PC-3 (cell line): ENCODE measurements around the gene MRFAP1L1. TPM values are rescaled to one million over a fixed set of nuclear protein-coding genes. Genes with fewer than 3 reads are reported as not detected.

ENCODE experiments used
- ATAC-seq: fragments of 200-7000 bp; cut with Tn5 transposase; 2 replicates; pipeline ENCODE4 v1.9.1; 2020; ENCODE audit warnings: mild to moderate bottlenecking, moderate library complexity
- BruUV-seq: library from RNA; stranded (reverse); fragments of 400-500 nt; replicated peaks from 2 replicates; lab custom pipeline; 2021; lab: Mats Ljungman, UMichigan
- CTCF ChIA-PET: fragments of 300-600 bp; sonication (Branson Sonifier 250); formaldehyde crosslinking; loops from one replicate; lab custom pipeline; 2022; ENCODE audit warnings: antibody characterized with exemption; lab: Charles Lee
- POLR2A ChIA-PET: fragments of 300-600 bp; sonication (Branson Sonifier 250); formaldehyde crosslinking; loops from one replicate; lab custom pipeline; 2022; ENCODE audit warnings: antibody characterized with exemption; ENCODE audit not compliant: unreplicated experiment; lab: Charles Lee
- DNase-seq: peaks from one replicate; pipeline ENCODE4 v3.0.0-alpha.2; 2015
- H2AFZ ChIP-seq: fragments of 300-600 bp; sonication (generic); 2 replicates; pipeline ENCODE4 v1.6.0; 2016; ENCODE audit warnings: antibody characterized with exemption, low read length
- H3F3A ChIP-seq: fragments of 300-600 bp; sonication (generic); one replicate; pipeline ENCODE4 v1.6.0; 2017; ENCODE audit warnings: antibody characterized with exemption, low read length, control low read depth, mild to moderate bottlenecking; ENCODE audit not compliant: unreplicated experiment
- H3K27ac ChIP-seq: fragments of 300-600 bp; sonication (generic); 2 replicates; pipeline ENCODE4 v1.5.1; 2016; ENCODE audit warnings: mild to moderate bottlenecking, low read length
- H3K27me3 ChIP-seq: fragments of 300-600 bp; sonication (generic); 2 replicates; pipeline ENCODE4 v1.6.1; 2016; ENCODE audit warnings: low read length, mixed read lengths
- H3K36me3 ChIP-seq: fragments of 300-600 bp; sonication (generic); 2 replicates; pipeline ENCODE4 v1.6.1; 2016; ENCODE audit warnings: low read depth, mixed run types, low read length, mixed read lengths
- H3K4me1 ChIP-seq: fragments of 300-600 bp; sonication (generic); 2 replicates; pipeline ENCODE4 v1.5.1; 2016; ENCODE audit warnings: low read length; ENCODE audit not compliant: insufficient read depth
- H3K4me2 ChIP-seq: fragments of 300-600 bp; sonication (generic); 2 replicates; pipeline ENCODE4 v1.6.0; 2016; ENCODE audit warnings: low read length
- H3K4me3 ChIP-seq: fragments of 300-600 bp; sonication (generic); 2 replicates; pipeline ENCODE4 v1.5.1; 2016; ENCODE audit warnings: mild to moderate bottlenecking, low read length, mixed read lengths
- H3K79me2 ChIP-seq: fragments of 300-600 bp; sonication (generic); 2 replicates; pipeline ENCODE4 v1.6.1; 2017; ENCODE audit warnings: low read length, mixed read lengths
- H3K9ac ChIP-seq: fragments of 300-600 bp; sonication (generic); 2 replicates; pipeline ENCODE4 v1.6.0; 2016; ENCODE audit warnings: mild to moderate bottlenecking, low read length
- H3K9me2 ChIP-seq: fragments of 300-600 bp; sonication (generic); replicated peaks from 2 replicates; pipeline ENCODE4 v1.6.1; 2016; ENCODE audit warnings: mixed run types, low read length, mixed read lengths
- H3K9me3 ChIP-seq: fragments of 300-600 bp; sonication (generic); 2 replicates; pipeline ENCODE4 v1.6.1; 2016; ENCODE audit warnings: low read length, mixed read lengths
- H4K20me1 ChIP-seq: fragments of 300-600 bp; sonication (generic); 2 replicates; pipeline ENCODE4 v1.6.1; 2016; ENCODE audit warnings: low read length, mixed read lengths
- CTCF ChIP-seq: fragments of 300-600 bp; sonication (generic); conservative IDR thresholded peaks from 2 replicates; pipeline ENCODE4 v1.5.1; 2017; ENCODE audit warnings: antibody characterized with exemption, low read depth, mild to moderate bottlenecking, low read length
- EZH2 ChIP-seq: fragments of 300-600 bp; sonication (generic); IDR thresholded peaks from one replicate; pipeline ENCODE4 v1.6.1; 2017; ENCODE audit warnings: antibody characterized with exemption, mild to moderate bottlenecking, low read length; ENCODE audit not compliant: unreplicated experiment
- EZH2phosphoT487 ChIP-seq: fragments of 300-600 bp; sonication (generic); IDR thresholded peaks from 2 replicates; pipeline ENCODE4 v1.6.1; 2018; ENCODE audit warnings: mild to moderate bottlenecking, antibody characterized with exemption, low read length, borderline replicate concordance
- intact Hi-C: fragments of 100-400 bp; cut with micrococcal nuclease; formaldehyde crosslinking; loops from 2 replicates; pipeline ENCODE4 v1.9.0; 2023
- total RNA-seq: library from RNA; depleted of rRNA; stranded (reverse); fragments of >200 nt; gene quantifications from 2 replicates; pipeline ENCODE4 v1.2.3, GENCODE V29; 2014

MRFAP1L1 gene
- total RNA-seq, 1 experiment from 2014 or later: 50.5 TPM

GRCh38 chr4:6680372-6681034 is 29.2 kb downstream of the MRFAP1L1 start:
- ChIA-PET POLR2A (no interaction called here), CTCF (no interaction called here)
- Histone ChIP-seq H3F3A (no peaks in the 10 kb centered on the region), H2AFZ (no peak overlapping the region), H3K27ac (no peak overlapping the region), H3K79me2 (peaks cover 26% of the 10 kb centered on the region), H3K9me2 (no peaks in the 10 kb centered on the region), H4K20me1 (peaks cover 18% of the 10 kb centered on the region), H3K9me3 (no peaks in the 10 kb centered on the region), H3K27me3 (no peaks in the 10 kb centered on the region), H3K9ac (no peak overlapping the region), H3K4me2 (no peak overlapping the region), H3K4me1 (peaks cover 11% of the 10 kb centered on the region), H3K36me3 (peaks cover 7% of the 10 kb centered on the region; the same call in 1 of the 2 replicates), H3K4me3 (no peak overlapping the region)
- no TSS peak for BruUV-seq
- intact Hi-C loops: no loop called here
- no peak for ATAC-seq
- peak; percentile 11 for DNase-seq
- TF ChIP-seq EZH2 (no peak), CTCF (peak; percentile 41)

- Histone ChIP-seq H3K36me3 (peaks cover 8% of the 10 kb centered on the region; the same call in 1 of the 2 replicates), H3K4me2 (peak overlapping the region; percentile 96), H3K9ac (no peak overlapping the region), H3K79me2 (peaks cover 39% of the 10 kb centered on the region), H3K27ac (no peak overlapping the region), H3K4me3 (peak overlapping the region; percentile 72), H4K20me1 (peaks cover 25% of the 10 kb centered on the region), H3K9me2 (no peaks in the 10 kb centered on the region), H3K4me1 (peaks cover 17% of the 10 kb centered on the region), H3K27me3 (no peaks in the 10 kb centered on the region), H3F3A (no peaks in the 10 kb centered on the region), H3K9me3 (no peaks in the 10 kb centered on the region), H2AFZ (no peak overlapping the region)
- DNase-seq (no peak), ATAC-seq (no peak)
- ChIA-PET POLR2A (interaction anchor here (0.5 to 0.6 kb wide), 2 partner anchors 14 to 65 kb away, joined by 3 to 10 read pairs; no protein-coding TSS in a partner anchor), CTCF (interaction anchor here (0.6 kb wide), 1 partner anchor 391 kb away, joined by 3 read pairs; the partner anchor contains the start of gene GRPEL1)
- TF ChIP-seq EZH2 (no peak), CTCF (no peak), EZH2phosphoT487 (no peak)
- BruUV-seq: no TSS peak
- intact Hi-C loops: loop anchor here (1.0 kb wide), 1 partner anchor 29 kb away; no protein-coding TSS in a partner anchor
Measured at GRCh38 chr4:6676722-6677558, 32.7 kb downstream of the MRFAP1L1 start.
